NCI-H748 (cell line): ENCODE results near the gene PFN2.

Experiments
- DNase-seq: peaks from one replicate; lab custom pipeline; 2025; ENCODE audit not compliant: unreplicated experiment; lab: John Stamatoyannopoulos, UW

The PFN2 gene

GRCh38 chr3:149933008-149933407 is 37.7 kb downstream of the PFN2 start:
- DNase-seq, result no peak

GRCh38 chr3:149920119-149920518 is 50.6 kb downstream of the PFN2 start:
- no peak for DNase-seq

DNA sequence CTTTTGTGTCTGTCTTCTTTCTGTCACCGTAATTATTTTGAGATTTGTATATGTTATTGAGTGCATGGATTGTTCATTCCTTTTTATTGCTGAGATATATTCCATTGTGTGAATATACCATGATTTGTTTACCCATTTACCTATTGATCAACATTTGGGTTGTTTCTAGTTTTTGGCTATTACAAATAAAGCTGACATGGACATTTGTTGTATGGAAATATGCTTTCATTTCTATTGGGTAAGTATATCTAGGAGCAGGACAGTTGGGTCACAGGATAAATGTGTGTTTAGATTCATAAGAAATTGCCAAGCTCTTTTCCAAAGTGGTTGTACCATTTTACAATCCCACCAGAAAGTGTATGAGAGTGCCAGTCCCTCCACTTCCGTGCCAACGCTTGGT is 51.2 kb downstream of the PFN2 start:
- DNase-seq, result no peak

- no peak for DNase-seq
Measured at GRCh38 chr3:149917124-149917667, 53.5 kb downstream of the PFN2 start.
